Measurements from ENCODE around the gene ADCY1. TPM values are rescaled to one million over a fixed set of nuclear protein-coding genes. Genes with fewer than 3 reads are reported as not detected.

Gene ADCY1
- total RNA-seq, 1 experiment from 2014 or later: not detected

- ChIA-PET CTCF (no interaction called here), POLR2A (ENCODE audit: unreplicated experiment) (interaction anchor here (0.7 kb wide), 1 partner anchor 15 kb away, joined by 4 read pairs; no protein-coding TSS in a partner anchor)
- no peak for DNase-seq
- no peaks in the 10 kb centered on the region for H3K4me1 ChIP-seq (replicated peaks; ENCODE audit: insufficient read depth)
- H3K4me3 ChIP-seq: no peak overlapping the region
- H4K20me1 ChIP-seq (ENCODE audit: insufficient read depth): no peaks in the 10 kb centered on the region
- intact Hi-C loops (cut with micrococcal nuclease; ENCODE audit: unreplicated experiment): no loop called here
- H3K4me2 ChIP-seq: no peak overlapping the region
- no peak overlapping the region for H2AFZ ChIP-seq
- no peaks in the 10 kb centered on the region for H3K9me3 ChIP-seq (ENCODE audit: insufficient read depth, low read depth)
- peaks cover 82% of the 10 kb centered on the region for H3K27me3 ChIP-seq (ENCODE audit: insufficient read depth, low read depth)
- H3K9me2 ChIP-seq (ENCODE audit: insufficient read depth): 0 out of 2 replicates have a peak, but pooled peaks cover 2% of the 10 kb centered on the region
- TF ChIP-seq EZH2 (IDR thresholded peaks at IDR 0.05; ENCODE audit: low read depth) (no peak), CTCF (conservative IDR thresholded peaks at IDR 0.05) (no peak)
- BruUV-seq (replicated peaks): no TSS peak
- H3K36me3 ChIP-seq (ENCODE audit: low read depth): no peaks in the 10 kb centered on the region
- H3K79me2 ChIP-seq (ENCODE audit: low read depth): no peaks in the 10 kb centered on the region
- H3K27ac ChIP-seq: no peak overlapping the region
- H3F3A ChIP-seq (ENCODE audit: insufficient read depth, low read depth): no peaks in the 10 kb centered on the region
These were observed 112.4 kb downstream of the ADCY1 start for GRCh38 chr7:45686441-45687184.

DNA sequence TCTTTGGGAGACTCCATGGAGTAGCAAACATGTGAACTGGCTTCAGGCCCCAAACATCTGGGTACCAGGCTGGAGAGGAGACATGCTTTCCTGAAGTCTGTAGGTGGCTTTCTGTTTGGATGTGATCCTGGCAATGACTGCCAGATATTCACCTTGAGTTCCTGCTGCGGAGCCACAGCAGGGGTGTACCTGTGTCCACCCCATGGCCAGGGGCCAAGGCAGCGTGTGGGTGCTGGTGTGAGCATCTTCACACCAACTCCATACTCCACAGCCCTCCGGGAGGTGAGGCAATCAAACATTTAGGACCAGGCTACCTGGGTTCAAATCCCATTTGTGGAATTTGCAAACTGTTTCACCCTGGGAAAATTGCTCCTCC, 113.0 kb downstream of the ADCY1 start:
- no peak for TF ChIP-seq EZH2 (IDR thresholded peaks at IDR 0.05; ENCODE audit: low read depth)
- TF ChIP-seq CTCF (conservative IDR thresholded peaks at IDR 0.05): no peak
- no peak overlapping the region for H3K27ac ChIP-seq
- no peak for DNase-seq
- H3K36me3 ChIP-seq (ENCODE audit: low read depth): no peaks in the 10 kb centered on the region
- H2AFZ ChIP-seq: no peak overlapping the region
- 0 out of 2 replicates have a peak, but pooled peaks cover 2% of the 10 kb centered on the region for H3K9me2 ChIP-seq (ENCODE audit: insufficient read depth)
- intact Hi-C loops (cut with micrococcal nuclease; ENCODE audit: unreplicated experiment): no loop called here
- BruUV-seq (replicated peaks): no TSS peak
- H3K4me2 ChIP-seq: no peak overlapping the region
- no peaks in the 10 kb centered on the region for H4K20me1 ChIP-seq (ENCODE audit: insufficient read depth)
- H3K79me2 ChIP-seq (ENCODE audit: low read depth): no peaks in the 10 kb centered on the region
- H3K9me3 ChIP-seq (ENCODE audit: insufficient read depth, low read depth): no peaks in the 10 kb centered on the region
- no peak overlapping the region for H3K4me3 ChIP-seq
- peaks cover 83% of the 10 kb centered on the region for H3K27me3 ChIP-seq (ENCODE audit: insufficient read depth, low read depth)
- ChIA-PET CTCF (no interaction called here), POLR2A (ENCODE audit: unreplicated experiment) (no interaction called here)
- no peaks in the 10 kb centered on the region for H3K4me1 ChIP-seq (replicated peaks; ENCODE audit: insufficient read depth)
- H3F3A ChIP-seq (ENCODE audit: insufficient read depth, low read depth): no peaks in the 10 kb centered on the region

- TF ChIP-seq EZH2 (IDR thresholded peaks at IDR 0.05; ENCODE audit: low read depth) (no peak), CTCF (conservative IDR thresholded peaks at IDR 0.05) (no peak)
- no peaks in the 10 kb centered on the region for H3F3A ChIP-seq (ENCODE audit: insufficient read depth, low read depth)
- H3K27me3 ChIP-seq (ENCODE audit: insufficient read depth, low read depth): peaks cover 83% of the 10 kb centered on the region
- POLR2A ChIA-PET (ENCODE audit: unreplicated experiment): no interaction called here
- no peak for DNase-seq
- 0 out of 2 replicates have a peak, but pooled peaks cover 2% of the 10 kb centered on the region for H3K9me2 ChIP-seq (ENCODE audit: insufficient read depth)
- intact Hi-C loops (cut with micrococcal nuclease; ENCODE audit: unreplicated experiment): no loop called here
- no peaks in the 10 kb centered on the region for H3K4me1 ChIP-seq (replicated peaks; ENCODE audit: insufficient read depth)
- H3K27ac ChIP-seq: no peak overlapping the region
- CTCF ChIA-PET: no interaction called here
- H4K20me1 ChIP-seq (ENCODE audit: insufficient read depth): no peaks in the 10 kb centered on the region
- BruUV-seq (replicated peaks): no TSS peak
- H2AFZ ChIP-seq: no peak overlapping the region
- no peaks in the 10 kb centered on the region for H3K79me2 ChIP-seq (ENCODE audit: low read depth)
- no peak overlapping the region for H3K4me2 ChIP-seq
- H3K4me3 ChIP-seq: no peak overlapping the region
- no peaks in the 10 kb centered on the region for H3K36me3 ChIP-seq (ENCODE audit: low read depth)
- H3K9me3 ChIP-seq (ENCODE audit: insufficient read depth, low read depth): no peaks in the 10 kb centered on the region
These were observed 113.6 kb downstream of the ADCY1 start for GRCh38 chr7:45687721-45688120.
